GM12878 (cell line): ENCODE data around the gene FAHD1. TPM values are rescaled to one million over a fixed set of nuclear protein-coding genes. Genes with fewer than 3 reads are reported as not detected.

Source experiments
- ATAC-seq: fragments of 200-7000 bp; cut with Tn5 transposase; 3 replicates; pipeline ENCODE4 v1.9.1; 2020; ENCODE audit warnings: mild to moderate bottlenecking, moderate library complexity
- BruUV-seq: library from RNA; stranded (reverse); fragments of 400-500 nt; replicated peaks from 2 replicates; lab custom pipeline; 2021; lab: Mats Ljungman, UMichigan
- CTCF ChIA-PET: fragments of 300-600 bp; sonication (Branson Sonifier 250); formaldehyde crosslinking; extraction: SDS; loops from one replicate; lab custom pipeline; 2021; ENCODE audit warnings: inconsistent platforms; lab: Yijun Ruan, JAX
- POLR2A ChIA-PET: fragments of 350-600 bp; formaldehyde crosslinking; extraction: SDS; loops from one replicate; lab custom pipeline; 2021; ENCODE audit warnings: inconsistent platforms; lab: Charles Lee
- RAD21 ChIA-PET: fragments of 300-600 bp; sonication (Branson Sonifier 250); formaldehyde crosslinking; loops from one replicate; lab custom pipeline; 2023; ENCODE audit warnings: antibody characterized with exemption; ENCODE audit not compliant: unreplicated experiment; lab: Charles Lee
- SMC1A ChIA-PET: fragments of 300-600 bp; sonication (Branson Sonifier 250); formaldehyde crosslinking; loops from one replicate; lab custom pipeline; 2023; ENCODE audit not compliant: unreplicated experiment, uncharacterized antibody; lab: Charles Lee
- DNase-seq: peaks from one replicate; pipeline ENCODE4 v3.0.0-alpha.2; 2011; ENCODE audit warnings: low read depth, low spot score
- FAIRE-seq: peaks from 3 replicates; lab custom pipeline; 2011; peaks lifted over from hg19 to GRCh38; lab: Jason Lieb, UNC
- H2AFZ ChIP-seq: 2 replicates; pipeline ENCODE4 v1.6.0; 2011; ENCODE audit warnings: low read depth, low read length, control low read depth; ENCODE audit not compliant: control insufficient read depth
- H3K27ac ChIP-seq: 2 replicates; pipeline ENCODE4 v1.5.1; 2011; ENCODE audit warnings: control low read depth; ENCODE audit not compliant: control insufficient read depth, insufficient read depth
- H3K27me3 ChIP-seq, 2 experiments: replicated peaks in 1 of 2; 2 replicates each; pipeline versions ENCODE4 v1.6.0 to v1.6.1; 2011; ENCODE audit warnings: low read length in 1 of 2; ENCODE audit not compliant: control insufficient read depth in 2 of 2, insufficient read depth in 2 of 2
- H3K36me3 ChIP-seq, 2 experiments: 2 replicates each; pipeline ENCODE4 v1.5.1; 2011; ENCODE audit warnings: low read length in 1 of 2; ENCODE audit not compliant: control insufficient read depth in 2 of 2, insufficient read depth in 2 of 2
- H3K4me1 ChIP-seq: 2 replicates; pipeline ENCODE4 v1.6.1; 2011; ENCODE audit warnings: mild to moderate bottlenecking, low read length, moderate library complexity, mixed read lengths; ENCODE audit not compliant: control insufficient read depth, insufficient read depth
- H3K4me2 ChIP-seq: 2 replicates; pipeline ENCODE4 v1.6.0; 2011; ENCODE audit warnings: control low read depth; ENCODE audit not compliant: control insufficient read depth, insufficient read depth
- H3K4me3 ChIP-seq: fragments of 200-600 bp; sonication (generic); 2 replicates; pipeline ENCODE4 v1.5.1; 2016
- H3K79me2 ChIP-seq: 2 replicates; pipeline ENCODE4 v1.6.0; 2011; ENCODE audit warnings: low read length; ENCODE audit not compliant: control insufficient read depth, insufficient read depth
- H3K9ac ChIP-seq: 2 replicates; pipeline ENCODE4 v1.8.0; 2011; ENCODE audit warnings: low read length, control low read depth, mixed read lengths; ENCODE audit not compliant: control insufficient read depth, insufficient read depth
- H3K9me3 ChIP-seq: replicated peaks from 3 replicates; pipeline ENCODE4 v1.5.1; 2011; ENCODE audit warnings: mild to moderate bottlenecking, low read length; ENCODE audit not compliant: control insufficient read depth, insufficient read depth
- H4K20me1 ChIP-seq: 2 replicates; pipeline ENCODE4 v1.6.0; 2011; ENCODE audit not compliant: control insufficient read depth, insufficient read depth
- BCL11A ChIP-seq: IDR thresholded peaks from 2 replicates; pipeline ENCODE4 v1.6.1; 2011; ENCODE audit warnings: low read depth, low read length
- CEBPB ChIP-seq, 2 experiments: fragments of 150-350 bp in 1 of 2; IDR thresholded peaks; 2 replicates each; pipeline ENCODE4 v1.6.1; 2012 to 2014; ENCODE audit warnings: low read depth in 2 of 2, low read length in 2 of 2, borderline replicate concordance in 1 of 2, inconsistent platforms in 1 of 2
- FOS ChIP-seq: IDR thresholded peaks from 3 replicates; pipeline ENCODE4 v1.6.1; 2011; ENCODE audit warnings: borderline replicate concordance; ENCODE audit not compliant: insufficient read length; ENCODE audit errors: extremely low read depth
- FOXK2 ChIP-seq: fragments of 450-650 bp; IDR thresholded peaks from 2 replicates; pipeline ENCODE4 v1.6.1; 2017; ENCODE audit warnings: mild to moderate bottlenecking, moderate library complexity
- KLF5 ChIP-seq: fragments of 450-650 bp; IDR thresholded peaks from 2 replicates; pipeline ENCODE4 v1.6.1; 2014; ENCODE audit warnings: mild to moderate bottlenecking; ENCODE audit not compliant: partially characterized antibody
- MYB ChIP-seq: fragments of 150-350 bp; IDR thresholded peaks from 2 replicates; pipeline ENCODE4 v1.6.1; 2014; ENCODE audit warnings: mild to moderate bottlenecking, low read depth, low read length, borderline replicate concordance
- NRF1 ChIP-seq: conservative IDR thresholded peaks from 2 replicates; pipeline ENCODE4 v1.6.1; 2011; ENCODE audit warnings: mild to moderate bottlenecking, low read depth, low read length, improper control_type of control experiment
- SRF ChIP-seq, 2 experiments: IDR thresholded peaks; 2 replicates each; pipeline ENCODE4 v1.6.1; 2011; ENCODE audit warnings: low read depth in 2 of 2, low read length in 2 of 2, mild to moderate bottlenecking in 1 of 2, moderate library complexity in 1 of 2
- SUZ12 ChIP-seq: fragments of 200-600 bp; sonication (generic); IDR thresholded peaks from one replicate; pipeline ENCODE4 v1.6.1; 2018; ENCODE audit warnings: antibody characterized with exemption, mild to moderate bottlenecking; ENCODE audit not compliant: unreplicated experiment
- TAF1 ChIP-seq: IDR thresholded peaks from 2 replicates; pipeline ENCODE4 v1.6.1; 2011; ENCODE audit warnings: mild to moderate bottlenecking, low read depth, low read length, borderline replicate concordance
- ZNF622 ChIP-seq: fragments of 450-650 bp; IDR thresholded peaks from 2 replicates; pipeline ENCODE4 v1.6.1; 2017; ENCODE audit warnings: mild to moderate bottlenecking, inconsistent platforms
- WGBS: methylation state at CpG from one replicate; pipeline ENCODE4 v1.1.6; 2016; ENCODE audit warnings: low lambda C conversion rate; ENCODE audit not compliant: insufficient replicate concordance, insufficient coverage; ENCODE audit errors: missing lambda C conversion rate; 5-methylcytosine and 5-hydroxymethylcytosine counted together
- in situ Hi-C: fragments of 300-500 bp; cut with MboI; formaldehyde crosslinking; loops from 9 replicates; pipeline ENCODE4 v1.14.3; 2018; ENCODE audit warnings: mixed read lengths
- intact Hi-C: fragments of 100-400 bp; cut with micrococcal nuclease; formaldehyde crosslinking; loops from one replicate; pipeline ENCODE4 v1.14.2; 2022; ENCODE audit not compliant: unreplicated experiment
- polyA plus RNA-seq, 11 experiments: library from polyadenylated mRNA; depleted of rRNA in 4 of 11; unstranded in 6 of 11; stranded (reverse) in 5 of 11; fragments of >200 nt; fragmentation: Nextera tagmentation in 4 of 11; fragmentation: Illumina TruSeq in 1 of 11; extraction: Ambion mirVana in 4 of 11; extraction: Trizol in 1 of 11; gene quantifications; 1 replicate in 1 of 11; 2 replicates in 10 of 11; pipeline versions ENCODE4 v1.2.1 to v1.2.3, GENCODE V29; 2011 to 2016; ENCODE audit warnings: inconsistent platforms in 2 of 11, missing spikeins in 2 of 11, low read depth in 1 of 11
- total RNA-seq, 4 experiments: library from RNA; depleted of rRNA in 3 of 4; stranded (reverse); fragments of >200 nt in 3 of 4; fragmentation: Illumina TruSeq in 1 of 4; extraction: Trizol in 1 of 4; gene quantifications; 2 replicates each; pipeline versions ENCODE4 v1.2.1 to v1.2.3, GENCODE V29; 2013 to 2021
- TF ChIP-seq, protein P1 (sequence below): IDR thresholded peaks from 2 replicates; pipeline ENCODE4 v1.6.1; 2012; ENCODE audit warnings: mild to moderate bottlenecking, low read depth, low read length

The FAHD1 gene
- total and polyA plus RNA-seq, 10 of the 15 experiments (the other 5 are each of a cell fraction or from before 2014, with no cell fraction given), result 4.3 to 43.0 (median 18.8) TPM

DNA sequence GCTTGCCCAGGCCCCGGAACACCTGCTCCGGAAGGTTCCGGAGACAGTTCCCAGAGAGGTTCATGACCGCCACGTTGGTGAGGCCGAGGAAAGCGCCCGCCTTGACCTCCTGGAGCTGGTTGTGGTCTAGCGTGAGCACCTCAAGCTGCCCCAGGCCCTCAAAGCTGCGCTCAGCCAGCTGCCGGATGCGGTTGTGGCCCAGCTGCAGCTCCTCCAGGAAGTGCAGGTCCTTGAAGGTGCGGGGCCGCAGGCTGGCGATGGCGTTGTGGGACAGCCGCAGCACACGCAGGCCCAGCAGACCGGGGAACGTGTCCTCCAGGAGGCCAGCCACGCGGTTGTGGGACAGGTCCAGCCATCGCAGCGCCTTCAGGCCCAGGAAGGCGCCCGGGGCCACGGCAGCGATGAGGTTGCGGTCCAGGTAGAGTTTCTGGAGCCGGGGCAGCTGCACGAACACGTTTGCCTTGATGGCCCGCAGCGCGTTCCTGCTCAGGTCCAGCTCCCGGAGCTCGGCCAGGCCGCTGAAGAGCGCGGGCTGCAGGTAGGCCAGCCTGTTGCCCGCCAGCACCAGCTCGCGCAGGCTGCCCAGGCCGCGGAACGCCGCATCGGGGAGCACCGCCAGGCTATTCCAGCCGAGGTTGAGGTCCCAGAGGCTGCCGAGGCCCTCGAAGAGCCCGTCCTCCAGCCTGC is 35.6 kb upstream of the FAHD1 start:
- Histone ChIP-seq H3K27me3 (no peaks in the 10 kb centered on the region), H3K9me3 (no peaks in the 10 kb centered on the region), H3K27ac (no peak overlapping the region), H3K4me1 (no peaks in the 10 kb centered on the region), H3K79me2 (no peaks in the 10 kb centered on the region; the same call in none of the 2 replicates), H3K4me3 (no peak overlapping the region), H3K9ac (no peak overlapping the region), H3K36me3 (peaks cover 0 to 12% of the 10 kb centered on the region in 2 experiments; a peak in 3 of 4 replicates), H4K20me1 (no peaks in the 10 kb centered on the region), H2AFZ (no peak overlapping the region), H3K4me2 (no peak overlapping the region)
- ATAC-seq, result no peak
- no peak for FAIRE-seq
- RAD21 ChIA-PET, result no interaction called here
- BruUV-seq, result no TSS peak
- TF ChIP-seq KLF5, result no peak
- TF ChIP-seq MYB, result no peak
- no peak for TF ChIP-seq CEBPB (IDR thresholded peaks at IDR 0.05; ENCODE audit: borderline replicate concordance in 1 of 2, low read depth in 2 of 2, low read length in 2 of 2)
- no peak for TF ChIP-seq TAF1
- no peak for TF ChIP-seq ZNF622
- TF ChIP-seq, protein P1, sequence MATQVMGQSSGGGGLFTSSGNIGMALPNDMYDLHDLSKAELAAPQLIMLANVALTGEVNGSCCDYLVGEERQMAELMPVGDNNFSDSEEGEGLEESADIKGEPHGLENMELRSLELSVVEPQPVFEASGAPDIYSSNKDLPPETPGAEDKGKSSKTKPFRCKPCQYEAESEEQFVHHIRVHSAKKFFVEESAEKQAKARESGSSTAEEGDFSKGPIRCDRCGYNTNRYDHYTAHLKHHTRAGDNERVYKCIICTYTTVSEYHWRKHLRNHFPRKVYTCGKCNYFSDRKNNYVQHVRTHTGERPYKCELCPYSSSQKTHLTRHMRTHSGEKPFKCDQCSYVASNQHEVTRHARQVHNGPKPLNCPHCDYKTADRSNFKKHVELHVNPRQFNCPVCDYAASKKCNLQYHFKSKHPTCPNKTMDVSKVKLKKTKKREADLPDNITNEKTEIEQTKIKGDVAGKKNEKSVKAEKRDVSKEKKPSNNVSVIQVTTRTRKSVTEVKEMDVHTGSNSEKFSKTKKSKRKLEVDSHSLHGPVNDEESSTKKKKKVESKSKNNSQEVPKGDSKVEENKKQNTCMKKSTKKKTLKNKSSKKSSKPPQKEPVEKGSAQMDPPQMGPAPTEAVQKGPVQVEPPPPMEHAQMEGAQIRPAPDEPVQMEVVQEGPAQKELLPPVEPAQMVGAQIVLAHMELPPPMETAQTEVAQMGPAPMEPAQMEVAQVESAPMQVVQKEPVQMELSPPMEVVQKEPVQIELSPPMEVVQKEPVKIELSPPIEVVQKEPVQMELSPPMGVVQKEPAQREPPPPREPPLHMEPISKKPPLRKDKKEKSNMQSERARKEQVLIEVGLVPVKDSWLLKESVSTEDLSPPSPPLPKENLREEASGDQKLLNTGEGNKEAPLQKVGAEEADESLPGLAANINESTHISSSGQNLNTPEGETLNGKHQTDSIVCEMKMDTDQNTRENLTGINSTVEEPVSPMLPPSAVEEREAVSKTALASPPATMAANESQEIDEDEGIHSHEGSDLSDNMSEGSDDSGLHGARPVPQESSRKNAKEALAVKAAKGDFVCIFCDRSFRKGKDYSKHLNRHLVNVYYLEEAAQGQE, result no peak
- TF ChIP-seq FOXK2, result no peak
- TF ChIP-seq SUZ12, result no peak
- TF ChIP-seq NRF1, result no peak
- TF ChIP-seq BCL11A, result no peak
- TF ChIP-seq SRF (IDR thresholded peaks at IDR 0.05; ENCODE audit: low read depth in 2 of 2, low read length in 2 of 2), result no peak
- TF ChIP-seq FOS, result no peak
- CTCF ChIA-PET, result no interaction called here
- SMC1A ChIA-PET, result no interaction called here
- POLR2A ChIA-PET, result interaction anchor here (1.0 kb wide), 1 partner anchor 15 kb away, joined by 4 read pairs; no protein-coding TSS in a partner anchor
- DNase-seq, result no peak
- intact Hi-C loops (no loop called here), in situ Hi-C loops (no loop called here)
- 93% methylated on average over 53 of the region's 53 CpGs for WGBS
